RKO (cell line): ENCODE results near the gene FBXL2.
A peak's percentile ranks its signal among the peaks of the same experiment; 100 is the strongest.
"Not testable (repeated sequence)": the region's sequence is repeated elsewhere in the genome, so short reads cannot be mapped to it uniquely, and the experiment has no call there.

Experiments used
- DNase-seq: peaks from one replicate; pipeline ENCODE4 v3.0.0-alpha.2; 2016; ENCODE audit warnings: low spot score

FBXL2 gene

DNA sequence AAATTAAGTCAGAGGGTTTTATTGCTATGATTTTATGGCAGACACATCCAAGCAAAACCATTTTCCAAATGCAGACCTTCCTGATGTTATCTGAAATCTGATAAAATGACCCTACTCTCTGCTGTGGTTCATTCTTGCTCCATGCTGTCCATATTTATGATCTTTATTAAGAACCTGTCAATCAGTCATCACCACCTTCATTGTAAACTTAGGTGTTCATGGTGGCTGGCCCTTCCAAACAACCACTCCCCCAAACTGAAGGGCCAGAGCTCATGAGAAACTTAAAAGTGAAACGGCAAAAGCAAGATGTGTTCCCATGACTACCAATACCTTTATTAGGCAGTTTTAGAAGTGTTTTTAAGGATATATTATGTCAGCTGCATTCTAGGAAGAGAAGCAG is 109.4 kb downstream of the FBXL2 start:
- no peak for DNase-seq

DNA sequence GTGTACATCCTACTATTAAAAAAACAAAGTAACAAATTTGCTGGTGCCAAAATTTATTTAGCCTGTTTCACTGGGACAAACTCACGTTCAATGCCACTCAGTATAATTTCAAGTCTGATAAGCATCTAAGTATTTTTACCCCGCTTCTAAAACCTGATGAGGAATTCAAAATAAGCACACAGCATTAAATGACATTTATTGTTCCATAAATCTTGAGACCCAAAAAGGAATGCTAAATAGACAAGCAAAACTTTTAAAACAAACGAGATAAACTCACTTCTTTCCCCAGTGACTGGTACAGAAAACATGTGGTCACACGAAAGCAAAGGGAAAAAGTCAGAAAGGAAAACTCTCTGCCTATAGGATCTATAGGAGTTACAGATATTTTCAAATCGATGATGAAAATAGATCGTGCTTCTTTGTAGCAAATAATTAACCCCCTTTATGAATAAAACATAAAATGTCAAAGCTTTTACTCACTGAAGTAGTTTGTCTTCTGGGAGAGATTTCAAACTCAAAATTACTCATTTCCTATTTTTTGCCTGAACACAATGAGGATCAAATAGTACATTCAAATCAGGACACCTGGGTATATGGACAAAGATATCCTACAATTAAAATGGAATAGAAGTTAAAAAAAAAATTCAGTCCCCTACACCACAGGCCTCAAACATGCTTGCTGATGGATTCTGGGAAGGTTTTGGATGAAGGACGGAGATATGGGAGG is 111.3 kb downstream of the FBXL2 start:
- DNase-seq: no peak

- no peak for DNase-seq
Measured at GRCh38 chr3:33389908-33390307, 112.7 kb downstream of the FBXL2 start.

GRCh38 chr3:33391255-33391995 is 114.2 kb downstream of the FBXL2 start:
- DNase-seq: no peak

- no peak for DNase-seq
Measured at GRCh38 chr3:33392144-33392543, 114.9 kb downstream of the FBXL2 start.

- peak; percentile 59 for DNase-seq
Measured at GRCh38 chr3:33392703-33393125, 115.5 kb downstream of the FBXL2 start.

DNA sequence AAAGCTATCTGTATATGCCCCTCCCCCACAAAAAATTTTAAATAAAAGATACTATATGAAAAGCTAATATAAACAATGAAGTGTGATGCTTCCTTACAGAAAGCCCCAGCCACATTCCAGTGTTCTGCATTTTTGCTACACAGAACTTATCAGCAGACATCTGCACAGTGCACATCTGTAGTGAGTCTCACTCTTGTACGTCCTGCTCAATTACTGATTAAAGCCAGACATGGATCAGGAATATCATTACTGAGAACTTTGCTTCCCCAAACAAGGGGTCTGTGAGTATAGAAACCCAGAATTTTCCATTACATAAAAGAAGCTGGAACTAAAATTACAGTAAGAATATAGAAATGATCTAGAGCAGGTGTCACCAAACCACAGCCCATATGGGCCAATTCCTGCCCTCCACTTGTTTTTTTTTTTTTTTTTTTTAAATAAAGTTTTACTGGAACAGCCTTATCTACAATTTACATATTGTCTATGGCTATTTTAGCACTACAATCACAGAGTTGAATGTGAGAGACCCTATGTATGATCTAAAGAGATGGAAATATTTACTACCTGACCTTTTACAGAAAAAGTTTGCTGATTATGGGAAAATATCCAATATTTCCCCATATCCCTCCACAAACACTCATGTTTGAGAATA is 117.3 kb downstream of the FBXL2 start:
- no peak for DNase-seq

DNA sequence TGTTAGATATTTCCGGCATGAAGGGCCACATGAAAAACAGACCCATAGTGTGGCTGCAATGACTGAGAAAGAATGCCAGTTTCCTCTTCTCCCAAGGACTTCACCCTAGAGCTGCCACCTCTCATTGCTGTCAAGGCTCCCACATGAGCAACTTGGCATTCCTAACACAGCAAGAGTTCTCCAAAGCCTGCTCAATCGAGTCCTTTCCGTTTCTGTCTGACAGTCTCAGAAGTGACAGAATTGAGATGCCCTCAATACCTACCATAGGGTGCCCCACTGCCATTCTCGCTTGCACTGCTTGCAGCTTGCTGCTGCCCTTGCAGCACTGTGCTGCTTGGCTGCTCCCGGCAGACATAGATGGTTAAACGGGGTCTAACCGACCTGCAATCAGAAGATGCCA is 118.7 kb downstream of the FBXL2 start:
- DNase-seq: no peak

- no peak for DNase-seq
Measured at GRCh38 chr3:33398410-33398809, 121.2 kb downstream of the FBXL2 start.

DNA sequence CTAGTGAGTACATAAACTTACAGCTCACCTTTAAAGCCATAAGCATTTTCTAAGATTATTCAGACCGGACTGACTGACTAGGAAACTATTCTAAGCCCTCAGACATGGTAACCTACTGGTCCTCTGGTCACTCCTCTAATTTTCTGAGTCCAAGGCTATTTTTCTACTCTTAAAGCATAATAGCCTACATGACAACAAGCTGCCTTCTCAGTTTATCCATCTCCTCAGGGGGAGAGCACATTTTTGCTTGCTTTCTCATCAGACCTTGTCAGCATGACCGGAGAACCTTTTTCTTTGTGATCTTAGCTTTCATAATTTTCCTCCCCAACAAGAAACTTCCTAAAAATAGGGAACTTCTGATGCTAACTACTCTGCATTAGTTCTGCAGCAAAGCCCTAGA is 124.5 kb downstream of the FBXL2 start:
- no peak for DNase-seq

DNA sequence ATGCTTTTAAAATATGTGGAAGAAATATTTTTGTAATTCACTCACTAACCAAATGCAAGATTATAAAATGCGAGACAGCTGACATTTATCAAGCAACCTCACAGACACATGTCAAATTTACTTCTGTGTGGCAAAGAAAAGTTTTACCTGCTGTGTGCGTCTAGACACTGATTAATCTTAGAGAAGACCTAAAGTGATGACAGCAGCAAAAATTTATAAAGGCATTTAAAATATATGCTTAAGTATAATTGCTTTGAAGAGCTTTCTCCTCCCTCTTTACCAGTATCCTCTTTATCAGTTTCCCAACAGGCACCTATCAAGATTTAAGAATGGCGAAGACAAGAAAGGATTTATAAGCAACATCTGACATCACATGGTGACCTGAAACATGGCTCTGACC is 125.7 kb downstream of the FBXL2 start:
- DNase-seq: no peak

DNA sequence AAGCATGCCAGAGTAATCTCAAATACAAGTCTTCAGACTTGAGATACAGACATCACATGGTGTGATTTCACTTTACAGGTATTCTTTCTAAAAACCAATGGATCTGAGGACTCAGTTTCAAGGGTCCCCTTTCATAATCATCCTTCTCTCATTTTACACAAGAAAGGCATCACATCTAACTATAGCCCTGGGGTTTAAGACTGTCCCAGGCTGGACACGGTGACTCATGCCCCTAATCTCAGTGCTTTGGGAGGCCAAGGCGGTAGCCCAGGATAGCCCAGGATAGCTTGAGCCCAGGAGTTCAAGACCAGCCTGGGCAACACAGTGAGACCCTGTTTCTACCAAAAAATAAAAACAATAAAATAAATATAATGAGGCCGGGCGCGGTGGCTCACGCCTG is 126.5 kb downstream of the FBXL2 start:
- no peak for DNase-seq

DNA sequence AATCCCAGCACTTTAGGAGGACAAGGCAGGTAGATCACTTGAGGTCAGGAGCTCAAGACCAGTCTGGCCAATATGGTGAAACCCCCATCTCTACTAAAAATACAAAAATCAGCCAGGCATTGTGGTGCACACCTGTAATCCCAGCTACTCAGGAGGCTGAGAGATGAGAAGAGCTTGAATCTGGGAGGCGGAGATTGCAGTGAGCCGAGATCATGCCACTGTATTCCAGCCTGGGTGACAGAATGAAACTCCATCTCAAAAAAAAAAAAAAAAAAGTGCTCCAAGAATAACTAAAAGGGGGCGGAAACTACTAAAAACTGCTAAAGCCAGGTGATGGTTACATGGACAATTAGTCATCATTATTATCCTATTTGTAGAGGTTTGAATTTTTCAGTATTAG is 133.6 kb downstream of the FBXL2 start:
- DNase-seq: not testable (repeated sequence)

DNA sequence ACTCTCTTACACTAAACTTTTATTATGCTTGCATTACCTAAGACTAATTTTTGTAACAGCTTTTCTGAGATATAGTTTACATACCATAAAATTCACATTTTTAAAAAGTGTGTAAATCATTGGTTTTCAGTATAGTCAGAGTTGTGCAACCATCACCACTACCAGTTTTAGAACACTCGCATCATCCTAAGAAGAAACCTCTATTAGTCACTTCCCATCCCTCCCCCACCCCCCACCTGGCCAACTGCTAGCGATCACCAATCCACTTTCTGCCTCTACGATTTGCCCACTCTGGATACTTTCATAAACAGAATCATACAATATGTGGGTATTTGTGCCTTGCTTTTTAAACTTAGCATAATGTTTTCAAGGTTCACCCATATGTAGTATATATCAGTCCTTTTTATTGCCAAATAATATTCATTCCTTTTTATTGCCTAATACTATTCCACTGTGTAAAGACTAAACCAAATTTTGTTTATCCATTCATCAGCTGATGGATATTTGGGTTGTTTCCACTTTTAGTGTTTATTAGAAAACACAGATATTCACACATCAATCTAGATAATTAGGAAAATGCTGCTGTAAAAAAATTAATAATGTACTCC is 139.9 kb downstream of the FBXL2 start:
- DNase-seq: no peak

DNA sequence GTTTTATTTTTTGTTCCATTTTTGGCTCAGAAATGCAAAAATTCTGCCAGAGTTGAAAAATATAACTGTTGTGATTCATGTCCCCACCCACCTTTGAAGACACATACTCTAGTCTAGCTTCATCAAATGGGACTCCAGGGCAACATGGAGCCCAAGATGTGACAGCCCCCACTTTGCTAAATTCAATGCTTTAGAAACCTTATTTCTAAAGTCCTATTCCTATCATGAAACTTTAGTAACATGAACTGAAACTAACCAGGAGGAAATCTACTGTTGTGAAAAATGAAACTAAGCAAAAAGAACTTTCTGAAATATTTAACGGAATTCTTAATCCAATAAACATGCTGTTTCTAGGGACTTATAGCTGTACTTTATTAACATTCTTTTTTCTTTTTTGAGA is 142.7 kb downstream of the FBXL2 start:
- DNase-seq: no peak

GRCh38 chr3:33420966-33421365 is 143.7 kb downstream of the FBXL2 start:
- DNase-seq: peak; percentile 35

DNA sequence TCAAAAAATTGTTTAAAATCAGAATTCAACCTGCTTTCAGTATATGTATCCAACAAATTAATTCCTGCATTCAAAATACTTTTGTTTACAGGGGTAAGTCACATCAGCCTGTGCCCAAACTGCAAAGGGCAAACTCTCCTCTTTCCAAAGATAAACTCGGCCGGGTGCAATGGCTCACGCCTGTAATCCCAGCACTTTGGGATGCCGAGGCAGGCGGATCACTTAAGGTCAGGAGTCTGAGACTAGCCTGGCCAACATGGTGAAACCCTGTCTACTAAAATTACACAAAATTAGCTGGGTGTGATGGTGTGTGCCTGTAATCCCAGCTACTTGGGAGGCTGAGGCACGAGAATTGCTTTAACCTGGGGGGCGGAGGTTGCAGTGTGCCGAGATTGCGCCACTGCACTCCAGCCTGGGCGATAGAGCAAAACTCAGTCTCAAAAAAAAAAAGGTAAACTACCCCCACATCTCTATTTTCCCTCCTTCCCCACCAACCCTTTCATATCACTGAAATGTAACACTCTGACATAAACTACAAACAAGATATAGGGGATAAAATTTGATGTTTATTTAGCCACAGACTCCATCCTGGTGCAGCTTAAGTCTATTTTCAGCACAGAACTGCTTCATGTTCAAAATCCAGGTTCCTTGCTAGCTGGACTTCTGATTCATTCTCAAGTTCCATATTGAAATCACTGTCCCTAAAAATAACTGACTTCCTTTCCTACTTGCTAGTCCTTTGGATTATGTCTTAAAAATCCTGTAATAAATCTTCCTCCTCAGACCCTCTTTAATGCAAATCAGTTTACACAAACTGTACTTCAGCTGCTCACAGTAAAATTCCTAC is 147.6 kb downstream of the FBXL2 start:
- DNase-seq: no peak

DNA sequence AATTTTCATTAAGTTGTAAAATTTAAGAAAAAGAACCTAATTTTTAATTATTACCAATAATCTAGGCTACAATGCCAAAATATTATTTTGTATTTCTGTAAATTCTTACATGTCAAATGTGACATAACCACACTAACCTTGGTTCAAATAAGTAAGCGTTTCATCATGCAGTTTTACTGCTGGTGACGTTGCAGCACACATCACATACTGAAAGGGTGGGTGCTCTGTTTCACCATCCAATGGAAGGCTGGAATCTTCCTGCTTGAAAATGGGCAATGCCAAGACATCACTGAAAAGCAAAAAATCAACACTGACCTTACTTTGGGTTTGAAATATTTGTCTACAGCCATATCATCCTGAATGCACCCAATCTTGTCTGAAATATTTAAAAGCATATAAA is 148.2 kb downstream of the FBXL2 start:
- no peak for DNase-seq

DNA sequence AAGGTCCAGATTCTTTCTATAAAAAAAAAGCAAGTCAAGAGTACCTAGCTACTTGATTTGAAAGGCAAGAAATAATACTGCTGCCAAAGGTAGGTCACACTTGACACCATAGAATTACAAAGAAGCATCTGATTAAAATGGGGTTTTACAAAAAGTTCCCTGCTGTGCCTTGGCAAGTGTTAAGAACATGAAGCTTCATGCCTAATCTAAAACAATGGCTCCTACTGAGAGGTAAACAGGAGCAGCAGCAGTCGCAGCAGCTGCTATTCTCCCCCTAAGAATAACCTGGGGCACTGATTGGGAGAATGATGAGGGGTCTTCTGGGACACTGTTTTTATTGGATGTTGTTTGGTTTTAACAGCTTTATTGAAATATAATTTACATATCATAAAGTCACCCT is 148.8 kb downstream of the FBXL2 start:
- DNase-seq: no peak

- no peak for DNase-seq
Measured at GRCh38 chr3:33426630-33427317, 149.5 kb downstream of the FBXL2 start.

GRCh38 chr3:33428734-33429133 is 151.5 kb downstream of the FBXL2 start:
- DNase-seq: no peak
